SU-DHL-6 (cell line): Measurements from ENCODE around the gene DHX30.
A peak's percentile ranks its signal among the peaks of the same experiment; 100 is the strongest.

Experiments
- H2AFZ ChIP-seq: fragments of 200-600 bp; sonication (generic); 2 replicates; pipeline ENCODE4 v1.6.1; 2014; ENCODE audit warnings: low read depth, mild to moderate bottlenecking, moderate library complexity, mixed read lengths, antibody characterized with exemption, low read length; ENCODE audit not compliant: severe bottlenecking
- H3F3A ChIP-seq: fragments of 200-600 bp; shearing (Covaris generic); 2 replicates; pipeline ENCODE4 v1.6.0; 2016; ENCODE audit warnings: antibody characterized with exemption, mild to moderate bottlenecking; ENCODE audit not compliant: insufficient read depth
- H3K27ac ChIP-seq: fragments of 200-600 bp; sonication (generic); 2 replicates; pipeline ENCODE4 v1.5.1; 2016; ENCODE audit warnings: low read depth, mild to moderate bottlenecking, low read length, moderate library complexity, mixed read lengths
- H3K27me3 ChIP-seq: fragments of 200-600 bp; sonication (generic), shearing (Covaris generic); 2 replicates; pipeline ENCODE4 v1.6.0; 2014; ENCODE audit warnings: mild to moderate bottlenecking, low read length
- H3K36me3 ChIP-seq: fragments of 200-600 bp; sonication (generic); 2 replicates; pipeline ENCODE4 v1.6.1; 2014; ENCODE audit warnings: mild to moderate bottlenecking, low read length, mixed read lengths
- H3K4me2 ChIP-seq: fragments of 300-600, 200-600 bp; shearing (Covaris generic), sonication (generic); 2 replicates; pipeline ENCODE4 v1.6.0; 2014; ENCODE audit warnings: low read length, low read depth, mild to moderate bottlenecking; ENCODE audit not compliant: poor library complexity, severe bottlenecking
- H3K4me3 ChIP-seq: fragments of 200-600 bp; sonication (generic); 2 replicates; pipeline ENCODE4 v1.5.1; 2014; ENCODE audit warnings: antibody characterized with exemption, low read length, mild to moderate bottlenecking, mixed read lengths; ENCODE audit not compliant: insufficient read depth, poor library complexity, severe bottlenecking
- H3K79me2 ChIP-seq: fragments of 200-600 bp; sonication (generic); 2 replicates; pipeline ENCODE4 v1.6.1; 2014; ENCODE audit warnings: mild to moderate bottlenecking, low read length, moderate library complexity; ENCODE audit not compliant: insufficient read depth
- H3K9ac ChIP-seq: fragments of 200-600 bp; sonication (generic); 2 replicates; pipeline ENCODE4 v1.7.0; 2014; ENCODE audit warnings: mild to moderate bottlenecking, low read length
- H3K9me2 ChIP-seq: fragments of 200-600 bp; sonication (generic); replicated peaks from 2 replicates; pipeline ENCODE4 v1.6.1; 2014; ENCODE audit warnings: low read length; ENCODE audit not compliant: insufficient read depth
- H3K9me3 ChIP-seq: fragments of 200-600 bp; sonication (generic); 2 replicates; pipeline ENCODE4 v1.6.1; 2014; ENCODE audit warnings: low read length, mixed read lengths; ENCODE audit not compliant: insufficient read depth
- H4K20me1 ChIP-seq: fragments of 200-600 bp; sonication (generic); 2 replicates; pipeline ENCODE4 v1.6.1; 2014; ENCODE audit warnings: low read depth, mild to moderate bottlenecking, antibody characterized with exemption, low read length, moderate library complexity, mixed read lengths
- EZH2phosphoT487 ChIP-seq: fragments of 200-600 bp; sonication (generic), shearing (Covaris generic); conservative IDR thresholded peaks from 2 replicates; pipeline ENCODE4 v1.6.1; 2018; ENCODE audit warnings: mild to moderate bottlenecking, antibody characterized with exemption, low read length, moderate library complexity, mixed read lengths
- TF ChIP-seq, protein P1 (sequence below): fragments of 200-600 bp; sonication (generic); IDR thresholded peaks from one replicate; pipeline ENCODE4 v1.5.1; 2017; ENCODE audit warnings: antibody characterized with exemption, mild to moderate bottlenecking, low read length, moderate library complexity; ENCODE audit not compliant: insufficient read depth, poor library complexity, severe bottlenecking

Gene DHX30

DNA sequence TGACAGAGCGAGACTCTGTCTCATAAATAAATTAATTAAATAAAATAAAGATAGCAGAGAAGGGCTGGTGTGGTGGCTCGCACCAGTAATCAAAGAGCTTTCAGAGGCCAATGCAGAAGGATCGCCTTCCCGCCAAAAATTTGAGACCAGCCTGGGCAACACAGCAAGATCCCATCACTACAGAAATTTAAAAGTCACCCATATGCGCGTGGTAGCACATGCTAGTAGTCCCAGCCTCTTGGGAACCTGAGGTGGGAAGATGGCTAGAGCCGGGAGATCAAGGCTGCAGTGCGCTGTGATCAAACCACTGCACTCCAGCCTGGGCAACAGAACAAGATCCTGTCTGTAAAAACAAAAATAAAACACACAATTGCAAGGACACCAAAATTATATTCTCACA, 30.9 kb upstream of the DHX30 start:
- no peaks in the 10 kb centered on the region for H3K27me3 ChIP-seq
- H3K9ac ChIP-seq, result no peak overlapping the region
- H3K79me2 ChIP-seq, result peaks cover 93% of the 10 kb centered on the region
- peaks cover 34% of the 10 kb centered on the region for H4K20me1 ChIP-seq
- H3K4me2 ChIP-seq, result no peak overlapping the region
- H3F3A ChIP-seq, result peaks cover 7% of the 10 kb centered on the region
- no peaks in the 10 kb centered on the region for H3K9me3 ChIP-seq
- no peak overlapping the region for H3K4me3 ChIP-seq
- H3K36me3 ChIP-seq, result peaks cover 18% of the 10 kb centered on the region
- no peak overlapping the region for H2AFZ ChIP-seq
- no peaks in the 10 kb centered on the region for H3K9me2 ChIP-seq
- no peak overlapping the region for H3K27ac ChIP-seq
- TF ChIP-seq EZH2phosphoT487, result no peak
- TF ChIP-seq, protein P1, sequence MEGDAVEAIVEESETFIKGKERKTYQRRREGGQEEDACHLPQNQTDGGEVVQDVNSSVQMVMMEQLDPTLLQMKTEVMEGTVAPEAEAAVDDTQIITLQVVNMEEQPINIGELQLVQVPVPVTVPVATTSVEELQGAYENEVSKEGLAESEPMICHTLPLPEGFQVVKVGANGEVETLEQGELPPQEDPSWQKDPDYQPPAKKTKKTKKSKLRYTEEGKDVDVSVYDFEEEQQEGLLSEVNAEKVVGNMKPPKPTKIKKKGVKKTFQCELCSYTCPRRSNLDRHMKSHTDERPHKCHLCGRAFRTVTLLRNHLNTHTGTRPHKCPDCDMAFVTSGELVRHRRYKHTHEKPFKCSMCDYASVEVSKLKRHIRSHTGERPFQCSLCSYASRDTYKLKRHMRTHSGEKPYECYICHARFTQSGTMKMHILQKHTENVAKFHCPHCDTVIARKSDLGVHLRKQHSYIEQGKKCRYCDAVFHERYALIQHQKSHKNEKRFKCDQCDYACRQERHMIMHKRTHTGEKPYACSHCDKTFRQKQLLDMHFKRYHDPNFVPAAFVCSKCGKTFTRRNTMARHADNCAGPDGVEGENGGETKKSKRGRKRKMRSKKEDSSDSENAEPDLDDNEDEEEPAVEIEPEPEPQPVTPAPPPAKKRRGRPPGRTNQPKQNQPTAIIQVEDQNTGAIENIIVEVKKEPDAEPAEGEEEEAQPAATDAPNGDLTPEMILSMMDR, result no peak

DNA sequence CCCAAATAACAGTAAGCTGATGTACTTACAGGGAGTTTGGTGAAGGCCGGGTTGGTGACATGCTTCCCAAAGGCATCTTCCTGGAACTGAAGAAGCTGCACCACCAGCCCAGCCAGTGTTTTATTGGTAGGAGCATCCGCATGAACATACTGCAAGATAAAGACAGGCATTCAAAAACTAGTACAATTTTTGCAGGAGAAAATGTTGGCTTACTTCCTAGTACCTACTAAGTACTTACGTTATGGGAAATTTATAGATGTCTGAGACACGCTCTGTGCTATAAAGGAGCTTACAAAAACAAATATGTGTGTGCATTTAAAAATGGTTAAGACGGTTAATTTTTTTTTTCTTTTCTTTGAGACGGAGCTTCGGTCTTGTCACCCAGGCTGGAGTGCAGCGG, 30.1 kb upstream of the DHX30 start:
- Histone ChIP-seq H3K27ac (no peak overlapping the region), H3F3A (peaks cover 7% of the 10 kb centered on the region), H2AFZ (no peak overlapping the region), H3K9me3 (no peaks in the 10 kb centered on the region), H3K27me3 (no peaks in the 10 kb centered on the region), H3K36me3 (peaks cover 17% of the 10 kb centered on the region), H3K4me3 (no peak overlapping the region), H3K9me2 (no peaks in the 10 kb centered on the region), H3K9ac (no peak overlapping the region), H3K4me2 (no peak overlapping the region), H3K79me2 (peaks cover 95% of the 10 kb centered on the region), H4K20me1 (peaks cover 34% of the 10 kb centered on the region)
- TF ChIP-seq EZH2phosphoT487, result no peak
- TF ChIP-seq, protein P1, result no peak

DNA sequence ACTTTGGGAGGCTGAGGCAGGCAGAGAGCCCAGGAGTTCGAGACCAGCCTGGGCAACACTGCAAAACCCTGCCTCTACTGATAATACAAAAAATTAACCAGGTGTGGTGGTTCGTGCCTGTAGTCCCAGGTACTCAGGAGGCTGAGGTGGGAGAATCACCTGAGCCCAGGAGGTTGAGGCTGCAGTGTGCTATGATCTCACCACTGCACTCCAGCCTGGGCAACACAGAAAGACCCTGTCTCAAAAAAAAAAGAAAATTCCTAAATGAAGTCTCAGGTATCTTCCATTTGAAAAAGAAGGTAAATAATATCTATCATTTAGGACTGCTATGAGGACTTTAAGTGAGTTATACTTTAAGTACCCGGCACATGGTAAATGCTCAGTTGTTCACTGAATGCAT, 24.2 kb upstream of the DHX30 start:
- Histone ChIP-seq H3K79me2 (peaks cover 79% of the 10 kb centered on the region), H3K9me3 (no peaks in the 10 kb centered on the region), H3K9ac (no peak overlapping the region), H3K27ac (peak overlapping the region; percentile 81; the same call in 1 of the 2 replicates), H4K20me1 (peaks cover 23% of the 10 kb centered on the region), H3K27me3 (no peaks in the 10 kb centered on the region), H3K36me3 (peaks cover 5% of the 10 kb centered on the region; the same call in 1 of the 2 replicates), H3K4me3 (peak overlapping the region; percentile 76), H3K4me2 (peak overlapping the region; percentile 95), H3K9me2 (no peaks in the 10 kb centered on the region), H3F3A (peaks cover 15% of the 10 kb centered on the region), H2AFZ (no peak overlapping the region)
- TF ChIP-seq EZH2phosphoT487, result no peak
- TF ChIP-seq, protein P1, result no peak
